GM19035 (cell line): ENCODE results near the gene STAG2.

Experiments
- ATAC-seq: cut with Tn5 transposase; IDR thresholded peaks from one replicate; pipeline ENCODE4 v1.9.1; 2021; ENCODE audit not compliant: unreplicated experiment

The STAG2 gene

GRCh38 chrX:123973921-123974320, 12.4 kb downstream of the STAG2 start:
- no peak for ATAC-seq

DNA sequence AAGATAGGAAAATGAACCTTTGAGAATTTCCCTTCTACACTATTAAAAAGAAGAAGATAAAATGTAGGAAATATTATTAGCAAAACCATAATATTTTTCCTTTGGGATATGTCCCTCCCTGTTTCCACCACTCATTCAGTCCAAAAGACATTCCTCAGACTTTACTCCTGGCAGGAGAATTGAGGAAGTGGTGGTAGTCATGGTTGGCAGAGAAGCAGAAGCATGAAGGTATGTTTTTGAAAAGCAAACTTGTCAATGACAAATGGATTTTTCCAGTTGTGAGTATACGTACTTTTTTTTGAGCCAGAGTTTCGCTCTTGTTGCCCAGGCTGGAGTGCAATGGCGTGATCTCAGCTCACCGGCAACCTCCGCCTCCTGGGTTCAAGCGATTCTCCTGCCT, 13.7 kb downstream of the STAG2 start:
- ATAC-seq, result no peak

DNA sequence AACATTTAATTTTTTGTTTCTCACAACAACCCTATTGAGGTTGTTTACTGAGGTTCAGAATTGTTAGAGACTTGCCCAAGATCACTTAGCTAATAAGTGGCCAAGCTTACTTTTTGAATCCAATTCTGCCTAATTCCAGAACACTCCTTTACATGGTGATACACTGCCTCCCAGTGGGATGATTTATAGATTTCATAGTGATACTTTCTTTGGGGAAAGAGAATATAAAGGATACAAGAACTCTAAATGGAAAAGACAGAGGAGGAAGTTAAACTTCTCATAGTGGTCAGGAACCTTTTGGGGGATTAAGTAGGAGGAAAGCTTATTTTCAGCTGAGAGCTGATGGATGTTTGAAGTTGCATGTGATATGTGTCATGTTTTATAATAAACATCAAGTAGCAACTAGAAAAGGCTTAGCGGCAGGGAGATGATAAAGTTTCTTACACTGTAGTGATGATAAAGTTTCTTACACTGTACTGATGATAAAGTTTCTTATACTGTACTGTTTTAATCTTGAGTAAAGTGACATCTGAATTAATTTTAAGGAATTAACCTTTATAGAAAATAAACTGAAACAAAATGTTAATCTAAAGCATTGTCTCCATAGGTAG, 15.3 kb downstream of the STAG2 start:
- ATAC-seq, result no peak

- ATAC-seq, result no peak
These were observed 21.7 kb downstream of the STAG2 start for GRCh38 chrX:123983240-123983639.

DNA sequence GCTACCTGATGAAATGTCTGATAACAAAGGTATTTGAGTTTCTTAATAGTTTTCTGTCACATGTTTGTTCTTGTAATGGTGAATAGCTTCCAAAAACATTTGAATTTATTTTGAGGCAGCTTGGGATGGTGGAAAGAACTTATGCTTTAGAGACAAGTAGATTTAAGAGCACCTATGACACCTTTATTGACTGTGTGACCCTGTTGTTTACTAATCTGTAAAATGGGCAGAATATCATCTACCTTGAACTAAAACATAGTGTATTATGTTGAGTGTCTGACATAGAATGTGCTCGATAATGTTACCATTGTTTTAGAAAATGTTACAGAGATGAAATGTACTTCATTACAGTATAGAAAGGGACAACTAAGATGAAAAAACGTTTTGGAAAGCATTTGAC, 24.9 kb downstream of the STAG2 start:
- ATAC-seq, result no peak

GRCh38 chrX:123988423-123989111, 27.1 kb downstream of the STAG2 start:
- ATAC-seq, result no peak

- no peak for ATAC-seq
These were observed 27.7 kb downstream of the STAG2 start for GRCh38 chrX:123989235-123989634.

DNA sequence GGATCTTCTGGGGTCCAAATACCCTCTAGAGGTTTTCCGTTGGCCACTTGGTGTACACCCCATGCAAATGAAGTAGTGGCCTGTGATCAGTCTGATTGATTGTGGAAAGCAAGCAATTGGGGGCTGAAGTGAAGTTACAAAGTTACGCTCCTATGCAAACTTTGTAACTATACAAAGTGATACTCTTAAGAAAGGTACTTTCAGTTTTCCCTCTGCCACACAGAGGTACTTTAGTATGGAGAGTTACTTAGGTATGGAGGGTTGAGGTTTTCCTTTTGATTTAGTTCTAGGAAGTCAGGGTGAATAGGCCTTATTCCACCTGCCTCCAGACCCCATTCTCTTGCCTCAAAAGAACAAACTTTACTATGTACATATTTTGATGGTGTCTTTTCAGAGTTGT, 28.7 kb downstream of the STAG2 start:
- no peak for ATAC-seq

DNA sequence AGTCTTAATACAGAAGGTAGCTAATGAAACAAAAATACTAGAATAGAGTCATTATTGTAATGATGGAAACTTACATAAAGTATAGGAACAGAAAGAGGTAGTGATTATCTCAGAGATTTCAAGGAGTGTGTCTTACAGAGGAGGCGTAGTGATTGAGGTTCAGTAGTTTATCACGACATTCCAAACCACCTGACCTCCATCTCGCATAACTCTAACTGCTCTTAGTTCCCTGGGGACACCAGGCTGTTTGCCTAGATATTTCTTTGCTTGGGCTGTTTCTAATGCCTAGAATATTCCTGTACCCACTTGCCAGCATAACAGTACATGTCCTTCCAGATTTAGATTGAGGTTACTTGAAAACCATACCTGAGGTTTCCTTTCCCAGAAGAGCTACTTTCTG, 29.1 kb downstream of the STAG2 start:
- no peak for ATAC-seq

GRCh38 chrX:123993326-123993725, 31.8 kb downstream of the STAG2 start:
- no peak for ATAC-seq

GRCh38 chrX:123993904-123994635, 32.6 kb downstream of the STAG2 start:
- ATAC-seq, result no peak

DNA sequence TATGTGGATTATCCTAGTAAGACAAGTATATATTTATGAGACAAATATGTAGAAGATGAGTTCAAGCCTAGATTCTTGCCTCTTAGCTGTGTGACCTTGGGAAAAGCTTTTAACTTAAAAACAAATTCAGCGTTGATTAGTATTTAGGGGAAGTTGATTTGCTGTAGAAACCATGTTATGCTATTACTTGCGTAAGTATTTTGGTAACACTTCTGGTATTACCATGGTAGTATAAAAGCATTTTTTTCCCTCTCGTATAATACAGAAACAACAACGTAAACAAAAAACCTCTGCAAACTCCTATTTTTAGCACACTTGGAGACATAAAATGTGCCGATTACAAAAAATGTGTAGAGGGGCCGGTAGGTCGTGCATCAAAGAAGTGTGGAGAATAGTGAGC, 33.2 kb downstream of the STAG2 start:
- ATAC-seq, result no peak

GRCh38 chrX:124001581-124001980, 40.1 kb downstream of the STAG2 start:
- ATAC-seq, result no peak

DNA sequence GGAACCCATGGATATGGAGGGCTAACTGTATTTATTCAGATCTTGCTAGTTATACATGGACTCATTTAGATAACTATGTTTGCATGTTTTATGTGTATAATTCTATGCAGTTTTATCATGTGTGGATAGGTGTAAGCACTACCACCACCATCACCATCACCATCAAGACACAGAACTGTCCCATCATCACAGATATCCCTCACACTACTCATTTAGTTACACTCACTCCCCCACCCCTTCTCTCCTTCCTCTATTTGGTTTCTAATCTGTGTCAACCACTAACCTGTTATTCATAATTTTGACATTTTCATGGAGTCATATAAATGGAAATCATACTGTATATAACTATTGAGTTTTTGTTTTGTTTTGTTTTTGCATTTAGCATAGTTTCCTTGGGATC, 43.7 kb downstream of the STAG2 start:
- ATAC-seq, result no peak

DNA sequence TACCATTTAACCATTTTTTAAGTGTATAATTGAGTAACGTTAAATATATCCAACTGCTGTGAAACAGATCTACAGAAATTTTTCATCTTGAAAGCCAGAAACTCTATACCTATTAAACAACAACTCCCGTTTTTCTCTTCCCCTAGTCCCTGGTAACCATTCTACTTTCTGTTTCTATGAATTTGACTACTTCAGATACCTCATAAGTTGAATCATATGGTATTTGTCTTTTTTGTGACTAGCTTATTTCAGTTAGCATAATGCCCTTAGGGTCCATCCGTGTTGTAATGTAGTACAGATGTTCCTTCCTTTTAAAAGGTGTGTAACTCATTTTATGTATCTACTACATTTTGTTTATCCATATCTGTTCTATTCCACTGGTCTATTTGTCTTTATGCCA, 48.7 kb downstream of the STAG2 start:
- peak; percentile 63 for ATAC-seq

DNA sequence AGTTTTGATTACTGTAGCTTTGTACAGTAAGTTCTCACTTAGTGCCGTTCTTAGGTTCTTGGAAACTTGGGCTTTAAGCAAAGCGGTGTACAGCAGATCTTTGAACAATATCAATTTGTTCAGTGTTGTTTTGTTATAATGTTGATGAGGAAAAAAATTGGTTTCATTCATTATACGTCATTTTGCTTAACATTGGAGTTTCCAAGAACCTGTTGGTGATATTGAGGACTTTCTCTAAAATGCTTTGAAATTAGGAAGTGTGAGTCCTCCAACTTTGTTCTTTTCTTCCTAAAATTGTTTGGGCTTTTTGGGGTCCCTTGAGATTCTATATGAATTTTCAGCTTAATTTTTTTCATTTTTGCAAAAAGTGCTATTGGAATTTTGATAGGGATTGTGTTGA, 49.1 kb downstream of the STAG2 start:
- no peak for ATAC-seq

- ATAC-seq, result no peak
These were observed 54.2 kb downstream of the STAG2 start for GRCh38 chrX:124015721-124016120.

GRCh38 chrX:124016825-124017224, 55.3 kb downstream of the STAG2 start:
- ATAC-seq, result no peak

GRCh38 chrX:124018023-124018422, 56.5 kb downstream of the STAG2 start:
- no peak for ATAC-seq

DNA sequence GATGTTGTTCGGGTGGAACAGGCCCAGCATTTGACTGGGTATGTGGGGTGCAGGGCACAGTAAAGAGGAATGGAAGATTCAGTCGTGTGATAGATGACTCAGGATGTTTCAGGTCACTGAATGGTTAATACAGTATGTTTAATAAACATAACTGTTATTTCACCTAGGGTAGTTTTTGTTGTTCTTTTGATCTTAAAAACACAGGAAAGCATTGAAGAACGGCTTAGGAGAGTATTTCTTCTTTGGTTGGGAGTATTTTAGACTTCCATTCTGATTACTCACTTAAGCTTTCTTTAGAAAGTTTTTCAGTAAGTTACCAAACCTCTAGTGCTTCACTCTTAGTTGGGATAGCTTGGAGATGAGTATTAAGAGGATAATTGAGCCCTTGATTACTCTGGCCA, 62.3 kb downstream of the STAG2 start:
- no peak for ATAC-seq

DNA sequence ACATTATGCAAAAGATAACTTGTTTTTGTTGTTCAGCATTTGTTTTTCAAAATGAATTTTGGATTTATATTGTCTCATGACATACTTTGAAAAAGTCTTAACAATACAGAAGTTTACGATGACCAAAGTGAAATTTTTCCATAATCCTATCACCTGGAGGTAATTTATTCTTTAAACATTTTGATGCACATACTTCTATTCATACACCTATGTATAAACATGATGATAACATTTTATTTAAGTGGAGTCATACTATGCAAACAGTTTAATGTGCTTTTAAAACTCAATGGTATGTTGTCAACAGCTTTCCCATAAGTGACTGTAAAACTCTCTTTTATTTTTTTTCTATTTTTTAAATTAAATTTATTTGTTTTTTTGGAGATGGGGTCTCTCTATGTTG, 65.0 kb downstream of the STAG2 start:
- no peak for ATAC-seq

- ATAC-seq, result no peak
These were observed 66.7 kb downstream of the STAG2 start for GRCh38 chrX:124028182-124028581.
